Measurements from ENCODE around the gene CAPZA2.

Gene CAPZA2

DNA sequence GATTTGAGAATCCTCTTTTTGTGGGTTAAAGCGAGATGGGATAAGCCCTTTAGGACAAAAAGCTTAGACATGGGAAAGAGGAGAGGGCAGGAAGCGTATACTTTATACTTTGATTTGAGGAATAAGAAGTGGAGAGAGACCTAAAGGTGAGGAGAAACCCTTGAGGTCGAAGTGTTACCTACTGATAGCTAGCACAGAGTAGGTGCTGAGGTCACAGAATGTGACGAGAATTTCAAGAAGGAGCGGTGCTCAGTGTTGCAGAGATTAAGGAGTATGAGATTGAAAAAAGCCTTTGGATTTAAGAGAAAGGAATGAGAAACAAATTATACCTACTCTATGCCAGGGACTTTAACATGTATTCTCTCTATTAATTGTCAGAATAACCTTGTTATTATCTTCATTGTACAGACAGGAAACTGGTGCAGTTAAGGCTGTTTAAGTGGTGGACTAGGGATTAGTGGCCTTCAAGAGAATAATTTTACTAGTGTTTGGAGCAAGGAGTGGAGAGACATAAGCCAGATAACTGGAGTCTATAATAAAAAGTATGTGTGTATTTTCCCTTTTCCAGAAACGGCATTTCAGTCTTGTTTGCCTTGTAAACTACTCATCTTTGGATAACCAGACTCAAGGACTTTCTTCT lies 8.8 kb downstream of the CAPZA2 start:
- peaks cover 56% of the 10 kb centered on the region for H3K36me3 ChIP-seq (ENCODE audit: insufficient read depth, low read length)
- DNase-seq (ENCODE audit: low read depth, low spot score) = no peak
- H3K9ac ChIP-seq (ENCODE audit: insufficient read length) = no peak overlapping the region
- no peak overlapping the region for H3K4me3 ChIP-seq
- TF ChIP-seq FOXP2 (optimal IDR thresholded peaks at IDR 0.05; ENCODE audit: control extremely low read depth, extremely low read length, insufficient read depth) (no peak), POLR2AphosphoS5 (IDR thresholded peaks at IDR 0.05; ENCODE audit: borderline replicate concordance, low read depth, low read length) (no peak), EZH2 (IDR thresholded peaks at IDR 0.05) (no peak)
- H3K27ac ChIP-seq = no peak overlapping the region
- H3K9me3 ChIP-seq (ENCODE audit: low read depth, low read length) = peaks cover 3% of the 10 kb centered on the region; the same call in 1 of the 2 replicates

DNA sequence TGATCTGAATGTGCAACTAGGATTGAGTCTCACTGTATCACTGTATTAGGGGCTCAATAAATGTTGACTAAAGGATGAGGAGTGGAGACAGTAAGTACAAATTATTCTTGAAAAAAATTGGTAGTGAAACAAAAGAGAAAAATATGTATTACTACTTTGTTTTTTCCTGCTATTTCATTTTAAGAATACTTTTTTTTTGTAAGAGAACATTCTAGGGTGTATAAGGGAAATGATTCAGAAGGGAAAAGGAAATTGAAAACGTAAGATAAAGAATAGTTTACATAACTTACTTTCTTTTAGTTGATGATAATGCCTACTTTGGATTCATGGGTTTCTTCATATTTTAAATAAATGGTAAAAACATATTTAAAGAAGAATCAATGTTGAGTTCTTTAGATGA lies 9.6 kb downstream of the CAPZA2 start:
- Histone ChIP-seq H3K9ac (ENCODE audit: insufficient read length) (no peak overlapping the region), H3K4me3 (no peak overlapping the region), H3K36me3 (ENCODE audit: insufficient read depth, low read length) (peaks cover 55% of the 10 kb centered on the region), H3K9me3 (ENCODE audit: low read depth, low read length) (peaks cover 3% of the 10 kb centered on the region; the same call in 1 of the 2 replicates), H3K27ac (no peak overlapping the region)
- TF ChIP-seq POLR2AphosphoS5 (IDR thresholded peaks at IDR 0.05; ENCODE audit: borderline replicate concordance, low read depth, low read length) (no peak), FOXP2 (optimal IDR thresholded peaks at IDR 0.05; ENCODE audit: control extremely low read depth, extremely low read length, insufficient read depth) (no peak), EZH2 (IDR thresholded peaks at IDR 0.05) (no peak)
- DNase-seq (ENCODE audit: low read depth, low spot score) = no peak

GRCh38 chr7:116873619-116874018 lies 11.2 kb downstream of the CAPZA2 start:
- H3K4me3 ChIP-seq = no peak overlapping the region
- no peak for DNase-seq (ENCODE audit: low read depth, low spot score)
- TF ChIP-seq POLR2AphosphoS5 (IDR thresholded peaks at IDR 0.05; ENCODE audit: borderline replicate concordance, low read depth, low read length) = no peak
- TF ChIP-seq FOXP2 (optimal IDR thresholded peaks at IDR 0.05; ENCODE audit: control extremely low read depth, extremely low read length, insufficient read depth) = no peak
- no peak for TF ChIP-seq EZH2 (IDR thresholded peaks at IDR 0.05)
- H3K9me3 ChIP-seq (ENCODE audit: low read depth, low read length) = peaks cover 3% of the 10 kb centered on the region; the same call in 1 of the 2 replicates
- H3K36me3 ChIP-seq (ENCODE audit: insufficient read depth, low read length) = peaks cover 44% of the 10 kb centered on the region
- H3K9ac ChIP-seq (ENCODE audit: insufficient read length) = no peak overlapping the region
- no peak overlapping the region for H3K27ac ChIP-seq

- no peak for DNase-seq (ENCODE audit: low read depth, low spot score)
- Histone ChIP-seq H3K9me3 (ENCODE audit: low read depth, low read length) (no peaks in the 10 kb centered on the region; the same call in 1 of the 2 replicates), H3K4me3 (no peak overlapping the region), H3K27ac (no peak overlapping the region; the same call in 1 of the 2 replicates), H3K36me3 (ENCODE audit: insufficient read depth, low read length) (peaks cover 43% of the 10 kb centered on the region), H3K9ac (ENCODE audit: insufficient read length) (no peak overlapping the region)
- no peak for TF ChIP-seq POLR2AphosphoS5 (IDR thresholded peaks at IDR 0.05; ENCODE audit: borderline replicate concordance, low read depth, low read length)
- no peak for TF ChIP-seq FOXP2 (optimal IDR thresholded peaks at IDR 0.05; ENCODE audit: control extremely low read depth, extremely low read length, insufficient read depth)
- no peak for TF ChIP-seq EZH2 (IDR thresholded peaks at IDR 0.05)
These were observed 14.5 kb downstream of the CAPZA2 start for GRCh38 chr7:116876664-116877442.

DNA sequence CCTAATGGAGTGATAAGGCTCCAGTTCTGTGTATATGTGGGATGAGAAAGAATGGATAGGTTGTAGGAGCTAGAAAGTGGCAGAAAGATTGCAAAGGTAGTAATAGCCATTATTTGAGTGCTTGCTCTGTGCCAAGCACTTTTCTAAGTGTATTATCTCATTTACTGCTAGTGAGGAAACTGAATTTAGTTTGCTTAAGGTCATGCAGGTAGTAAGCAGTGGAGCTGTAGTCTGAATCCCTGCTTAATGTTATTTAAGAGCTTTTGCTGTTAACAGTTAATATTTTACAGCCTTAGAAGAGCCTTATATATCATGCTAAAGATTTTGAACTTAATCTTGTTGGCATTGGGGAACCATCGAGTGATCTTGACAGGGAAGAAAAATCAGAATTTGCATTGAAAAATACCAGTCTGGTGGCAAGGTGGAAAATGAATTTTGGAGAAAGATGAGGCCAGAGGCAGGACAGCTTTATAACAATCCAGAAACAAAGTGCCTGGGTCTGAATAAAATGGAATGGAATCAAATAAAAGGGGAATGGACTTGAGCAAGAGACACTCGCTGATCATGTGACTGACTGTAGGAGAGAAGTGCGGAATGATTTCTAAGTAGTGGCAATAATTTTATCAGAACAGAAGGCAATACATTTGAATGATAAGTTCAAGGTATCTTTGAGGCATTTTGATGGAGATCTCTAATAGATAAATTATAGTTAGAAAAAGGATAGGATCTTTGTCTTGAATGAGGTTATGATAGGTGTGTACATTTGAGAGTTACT lies 15.2 kb downstream of the CAPZA2 start:
- Histone ChIP-seq H3K4me3 (no peak overlapping the region), H3K9me3 (ENCODE audit: low read depth, low read length) (no peaks in the 10 kb centered on the region; the same call in 1 of the 2 replicates), H3K36me3 (ENCODE audit: insufficient read depth, low read length) (peaks cover 39% of the 10 kb centered on the region), H3K27ac (peak overlapping the region; percentile 9; the same call in 1 of the 2 replicates), H3K9ac (ENCODE audit: insufficient read length) (no peak overlapping the region)
- TF ChIP-seq FOXP2 (optimal IDR thresholded peaks at IDR 0.05; ENCODE audit: control extremely low read depth, extremely low read length, insufficient read depth) = no peak
- no peak for TF ChIP-seq EZH2 (IDR thresholded peaks at IDR 0.05)
- no peak for TF ChIP-seq POLR2AphosphoS5 (IDR thresholded peaks at IDR 0.05; ENCODE audit: borderline replicate concordance, low read depth, low read length)
- no peak for DNase-seq (ENCODE audit: low read depth, low spot score)

- H3K27ac ChIP-seq = no peak overlapping the region
- DNase-seq (ENCODE audit: low read depth, low spot score) = no peak
- H3K9ac ChIP-seq (ENCODE audit: insufficient read length) = no peak overlapping the region
- TF ChIP-seq FOXP2 (optimal IDR thresholded peaks at IDR 0.05; ENCODE audit: control extremely low read depth, extremely low read length, insufficient read depth) = no peak
- no peak for TF ChIP-seq EZH2 (IDR thresholded peaks at IDR 0.05)
- no peak for TF ChIP-seq POLR2AphosphoS5 (IDR thresholded peaks at IDR 0.05; ENCODE audit: borderline replicate concordance, low read depth, low read length)
- H3K9me3 ChIP-seq (ENCODE audit: low read depth, low read length) = no peaks in the 10 kb centered on the region; the same call in 1 of the 2 replicates
- no peak overlapping the region for H3K4me3 ChIP-seq
- H3K36me3 ChIP-seq (ENCODE audit: insufficient read depth, low read length) = peaks cover 30% of the 10 kb centered on the region
These were observed 22.3 kb downstream of the CAPZA2 start for GRCh38 chr7:116884691-116885090.

DNA sequence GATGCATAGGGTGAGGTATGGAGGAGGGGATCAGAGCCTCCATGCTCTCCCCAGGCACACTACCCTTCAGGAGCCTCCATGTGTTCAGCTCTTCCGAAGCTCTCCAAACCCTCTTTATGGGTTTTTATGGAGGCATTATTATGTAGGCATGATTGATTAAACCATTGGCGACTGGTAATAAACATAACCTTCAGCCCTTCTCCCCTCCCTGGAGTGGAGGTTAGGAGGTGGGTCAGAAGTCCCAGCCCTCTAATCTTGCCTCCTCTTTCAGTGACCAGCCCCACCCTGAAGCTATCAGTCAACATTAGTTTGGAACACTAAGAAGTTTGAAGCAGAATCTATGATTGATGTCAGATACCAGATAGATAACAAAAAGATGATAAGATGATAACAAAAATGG lies 23.3 kb downstream of the CAPZA2 start:
- no peaks in the 10 kb centered on the region; the same call in 1 of the 2 replicates for H3K9me3 ChIP-seq (ENCODE audit: low read depth, low read length)
- DNase-seq (ENCODE audit: low read depth, low spot score) = no peak
- peaks cover 31% of the 10 kb centered on the region for H3K36me3 ChIP-seq (ENCODE audit: insufficient read depth, low read length)
- no peak overlapping the region for H3K27ac ChIP-seq
- H3K4me3 ChIP-seq = no peak overlapping the region
- TF ChIP-seq FOXP2 (optimal IDR thresholded peaks at IDR 0.05; ENCODE audit: control extremely low read depth, extremely low read length, insufficient read depth) = no peak
- TF ChIP-seq POLR2AphosphoS5 (IDR thresholded peaks at IDR 0.05; ENCODE audit: borderline replicate concordance, low read depth, low read length) = no peak
- TF ChIP-seq EZH2 (IDR thresholded peaks at IDR 0.05) = no peak
- H3K9ac ChIP-seq (ENCODE audit: insufficient read length) = no peak overlapping the region
